Esophagus muscularis mucosa (tissue), 3 donors: ENCODE results near the gene PARD6G.

ENCODE experiments used
- POLR2AphosphoS5 ChIP-seq, 2 donors: sonication (generic); formaldehyde crosslinking; IDR thresholded peaks; one replicate each; pipeline ENCODE4 v1.6.1; 2017; ENCODE audit warnings: antibody characterized with exemption in 2 of 2
- TF ChIP-seq, protein P1 (sequence below), 3 experiments: fragments of 200-600 bp in 2 of 3; fragments of 450-650 bp in 1 of 3; sonication (generic) in 2 of 3; IDR thresholded peaks; one replicate each; pipeline ENCODE4 v1.5.1; 2017 to 2019; ENCODE audit warnings: antibody characterized with exemption in 3 of 3, mild to moderate bottlenecking in 2 of 3, moderate library complexity in 1 of 3

- TF ChIP-seq, protein P1, sequence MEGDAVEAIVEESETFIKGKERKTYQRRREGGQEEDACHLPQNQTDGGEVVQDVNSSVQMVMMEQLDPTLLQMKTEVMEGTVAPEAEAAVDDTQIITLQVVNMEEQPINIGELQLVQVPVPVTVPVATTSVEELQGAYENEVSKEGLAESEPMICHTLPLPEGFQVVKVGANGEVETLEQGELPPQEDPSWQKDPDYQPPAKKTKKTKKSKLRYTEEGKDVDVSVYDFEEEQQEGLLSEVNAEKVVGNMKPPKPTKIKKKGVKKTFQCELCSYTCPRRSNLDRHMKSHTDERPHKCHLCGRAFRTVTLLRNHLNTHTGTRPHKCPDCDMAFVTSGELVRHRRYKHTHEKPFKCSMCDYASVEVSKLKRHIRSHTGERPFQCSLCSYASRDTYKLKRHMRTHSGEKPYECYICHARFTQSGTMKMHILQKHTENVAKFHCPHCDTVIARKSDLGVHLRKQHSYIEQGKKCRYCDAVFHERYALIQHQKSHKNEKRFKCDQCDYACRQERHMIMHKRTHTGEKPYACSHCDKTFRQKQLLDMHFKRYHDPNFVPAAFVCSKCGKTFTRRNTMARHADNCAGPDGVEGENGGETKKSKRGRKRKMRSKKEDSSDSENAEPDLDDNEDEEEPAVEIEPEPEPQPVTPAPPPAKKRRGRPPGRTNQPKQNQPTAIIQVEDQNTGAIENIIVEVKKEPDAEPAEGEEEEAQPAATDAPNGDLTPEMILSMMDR (IDR thresholded peaks at IDR 0.05): peak in 2 of 3 experiments; percentile 19 to 42
- no peak for TF ChIP-seq POLR2AphosphoS5 (IDR thresholded peaks at IDR 0.05)
These were observed 93.0 kb downstream of the PARD6G start for GRCh38 chr18:80154293-80154692.
